NT2/D1 (cell line): ENCODE results near the gene CRYBG2.

Experiments
- SUZ12 ChIP-seq: IDR thresholded peaks from 2 replicates; pipeline ENCODE4 v1.6.1; 2011; ENCODE audit not compliant: insufficient read length, insufficient read depth; ENCODE audit errors: extremely low read depth
- YY1 ChIP-seq: IDR thresholded peaks from 2 replicates; pipeline ENCODE4 v1.6.1; 2011; ENCODE audit not compliant: insufficient read length, insufficient read depth
- ZNF274 ChIP-seq: IDR thresholded peaks from 2 replicates; pipeline ENCODE4 v1.6.1; 2011; ENCODE audit warnings: mild to moderate bottlenecking, low read depth, low read length

DNA sequence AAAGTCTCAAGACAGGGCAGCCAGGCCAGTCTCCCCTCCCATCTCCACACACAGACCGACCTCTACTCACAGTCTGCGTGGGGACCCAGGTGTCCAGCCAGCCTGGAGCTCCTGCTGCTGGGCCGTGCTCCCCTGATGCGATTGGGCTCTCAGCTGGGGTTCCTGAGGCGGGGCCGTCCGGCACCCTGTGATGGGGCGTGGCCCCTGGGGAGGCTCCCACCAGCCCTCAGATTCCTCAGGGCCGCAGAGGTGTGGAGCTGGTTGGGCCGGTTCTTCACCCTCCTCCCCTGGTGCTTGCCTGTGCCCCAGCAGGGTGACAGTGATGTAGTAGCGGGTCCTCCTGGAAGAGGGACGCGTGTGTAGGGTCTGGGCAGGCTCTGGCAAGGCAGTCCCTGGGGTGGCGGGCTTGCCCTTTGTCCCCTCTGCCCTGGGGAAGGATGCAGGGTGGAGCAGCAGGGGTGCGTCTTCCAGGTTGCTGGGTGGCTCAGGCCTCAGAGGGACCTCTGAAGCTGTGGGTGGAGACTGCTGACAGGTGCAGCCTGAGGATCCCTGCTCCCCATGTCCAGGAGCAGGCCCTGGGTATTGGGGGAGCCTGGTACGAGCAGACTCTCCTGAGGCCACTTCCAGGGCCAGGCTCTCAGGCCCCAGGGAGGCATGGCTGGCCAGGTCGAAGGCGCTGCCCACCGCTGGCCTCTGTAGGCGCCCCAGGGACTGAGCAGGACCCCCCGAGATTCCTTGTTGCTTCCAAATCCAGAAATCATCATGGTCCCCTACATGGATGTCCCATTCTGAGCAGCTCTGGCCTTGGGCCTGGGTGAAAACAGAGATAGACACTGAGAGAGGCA is at the start of gene CRYBG2:
- TF ChIP-seq YY1 = no peak
- TF ChIP-seq ZNF274 = no peak
- TF ChIP-seq SUZ12 = no peak
